ENCODE measurements around the gene PCDHB9.
"Not testable (repeated sequence)": the region's sequence is repeated elsewhere in the genome, so short reads cannot be mapped to it uniquely, and the experiment has no call there.

Gene PCDHB9

DNA sequence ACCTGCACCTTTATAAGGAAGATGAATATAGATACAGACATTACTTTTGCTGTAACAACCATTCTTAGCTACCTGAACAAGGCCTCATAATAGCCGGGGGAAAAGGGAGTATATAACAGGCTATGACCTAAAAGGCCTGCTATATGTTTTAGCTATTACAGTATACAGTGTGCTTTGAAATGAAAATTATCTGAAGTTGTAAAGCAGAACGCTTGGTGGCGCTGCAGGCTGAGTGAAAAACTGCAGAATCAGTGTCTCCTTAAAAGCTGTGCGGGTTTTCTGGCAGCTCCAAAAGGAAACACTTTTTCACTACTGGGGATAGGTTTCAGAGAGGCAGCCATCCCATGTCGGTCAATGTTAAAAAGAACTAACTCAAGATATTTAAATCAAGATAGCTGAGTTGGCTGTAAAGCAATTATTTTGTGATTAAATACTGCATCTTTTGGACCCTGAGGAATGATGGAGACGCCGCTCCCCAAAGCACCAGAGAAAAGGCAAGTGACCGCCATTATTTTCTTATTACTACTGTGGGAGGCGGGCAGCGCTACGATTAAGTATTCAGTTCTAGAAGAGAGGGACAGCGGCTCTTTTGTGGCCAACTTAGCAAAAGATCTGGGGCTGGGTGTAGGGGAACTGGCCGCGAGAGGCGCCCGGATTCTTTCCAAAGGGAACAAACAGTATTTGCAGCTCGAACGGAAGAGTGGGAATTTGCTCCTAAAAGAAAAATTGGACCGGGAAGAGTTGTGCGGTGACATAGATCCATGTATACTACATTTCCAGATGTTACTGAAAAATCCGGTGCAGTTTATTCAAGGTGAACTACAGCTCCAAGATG, 31.2 kb upstream of the PCDHB9 start:
- H3K4me1 ChIP-seq: no peaks in the 10 kb centered on the region

DNA sequence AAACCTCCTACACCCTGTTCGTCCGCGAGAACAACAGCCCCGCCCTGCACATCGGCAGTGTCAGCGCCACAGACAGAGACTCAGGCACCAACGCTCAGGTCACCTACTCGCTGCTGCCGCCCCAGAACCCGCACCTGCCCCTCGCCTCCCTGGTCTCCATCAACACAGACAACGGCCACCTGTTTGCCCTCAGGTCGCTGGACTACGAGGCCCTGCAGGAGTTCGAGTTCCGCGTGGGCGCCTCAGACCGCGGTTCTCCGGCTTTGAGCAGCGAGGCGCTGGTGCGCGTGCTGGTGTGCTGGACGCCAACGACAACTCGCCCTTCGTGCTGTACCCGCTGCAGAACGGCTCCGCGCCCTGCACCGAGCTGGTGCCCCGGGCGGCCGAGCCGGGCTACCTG, 29.6 kb upstream of the PCDHB9 start:
- not testable (repeated sequence) for H3K36me3 ChIP-seq; H3K4me1 ChIP-seq; H3K27me3 ChIP-seq; DNase-seq; H3K9me3 ChIP-seq; H3K4me3 ChIP-seq (ENCODE audit: low read depth, low read length)

More for the DNA sequence above, 31.2 kb upstream of the PCDHB9 start:
- peak; percentile 58 for TF ChIP-seq CTCF (IDR thresholded peaks at IDR 0.05; ENCODE audit: low read depth, low read length)
- H3K4me3 ChIP-seq (ENCODE audit: low read depth, low read length): no peak overlapping the region
- H3K27me3 ChIP-seq: no peaks in the 10 kb centered on the region
- no peak for DNase-seq
- H3K36me3 ChIP-seq: no peaks in the 10 kb centered on the region
- H3K9me3 ChIP-seq: no peaks in the 10 kb centered on the region

DNA sequence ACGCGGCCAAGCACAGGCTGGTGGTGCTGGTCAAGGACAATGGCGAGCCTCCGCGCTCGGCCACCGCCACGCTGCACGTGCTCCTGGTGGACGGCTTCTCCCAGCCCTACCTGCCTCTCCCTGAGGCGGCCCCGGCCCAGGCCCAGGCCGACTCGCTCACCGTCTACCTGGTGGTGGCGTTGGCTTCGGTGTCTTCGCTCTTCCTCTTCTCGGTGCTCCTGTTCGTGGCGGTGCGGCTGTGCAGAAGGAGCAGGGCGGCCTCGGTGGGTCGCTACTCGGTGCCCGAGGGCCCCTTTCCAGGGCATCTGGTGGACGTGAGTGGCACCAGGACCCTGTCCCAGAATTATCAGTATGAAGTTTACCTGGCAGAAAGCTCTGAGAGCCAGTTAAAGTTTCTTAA, 29.1 kb upstream of the PCDHB9 start:
- not testable (repeated sequence) for H3K27me3 ChIP-seq; DNase-seq; H3K36me3 ChIP-seq; H3K4me3 ChIP-seq (ENCODE audit: low read depth, low read length); H3K4me1 ChIP-seq; H3K9me3 ChIP-seq

GRCh38 chr5:141172381-141173204, 14.4 kb upstream of the PCDHB9 start, which contains the start of gene PCDHB7:
Gene PCDHB7, plus strand, starts transcription at chr5:141172644. Its CDS starts 192 bp downstream, at chr5:141172836.
- peak; percentile 57 for DNase-seq
- Histone ChIP-seq H3K36me3 (no peaks in the 10 kb centered on the region), H3K27me3 (no peaks in the 10 kb centered on the region; the same call in none of the 2 replicates), H3K4me1 (no peaks in the 10 kb centered on the region), H3K4me3 (ENCODE audit: low read depth, low read length) (no peak within 1 kb of the TSS; the same call in 1 of the 2 replicates), H3K9me3 (no peaks in the 10 kb centered on the region; the same call in 1 of the 2 replicates)
- TF ChIP-seq CTCF (IDR thresholded peaks at IDR 0.05; ENCODE audit: low read depth, low read length): peak; percentile 89

GRCh38 chr5:141174291-141175104, 12.5 kb upstream of the PCDHB9 start:
- not testable (repeated sequence) for H3K4me1 ChIP-seq; DNase-seq; H3K4me3 ChIP-seq (ENCODE audit: low read depth, low read length); H3K36me3 ChIP-seq; H3K27me3 ChIP-seq; H3K9me3 ChIP-seq

- Histone ChIP-seq H3K4me3 (ENCODE audit: low read depth, low read length) (no peak overlapping the region), H3K27me3 (no peaks in the 10 kb centered on the region), H3K4me1 (no peaks in the 10 kb centered on the region), H3K36me3 (no peaks in the 10 kb centered on the region), H3K9me3 (no peaks in the 10 kb centered on the region; the same call in 1 of the 2 replicates)
- DNase-seq: no peak
- no peak for TF ChIP-seq CTCF (IDR thresholded peaks at IDR 0.05; ENCODE audit: low read depth, low read length)
Observed at GRCh38 chr5:141175933-141176332, 11.0 kb upstream of the PCDHB9 start.

GRCh38 chr5:141177577-141178191, 9.3 kb upstream of the PCDHB9 start, which contains the start of gene PCDHB8:
Gene PCDHB8, plus strand, starts transcription at chr5:141177790. Its CDS starts 245 bp downstream, at chr5:141178035.
- H3K36me3 ChIP-seq, H3K27me3 ChIP-seq, H3K9me3 ChIP-seq, H3K4me1 ChIP-seq: not testable (repeated sequence)
- DNase-seq: peak; percentile 72
- peak; percentile 63 for TF ChIP-seq CTCF (IDR thresholded peaks at IDR 0.05; ENCODE audit: low read depth, low read length)
- H3K4me3 ChIP-seq (ENCODE audit: low read depth, low read length): peak within 1 kb of the TSS; percentile 11; the same call in 1 of the 2 replicates

DNA sequence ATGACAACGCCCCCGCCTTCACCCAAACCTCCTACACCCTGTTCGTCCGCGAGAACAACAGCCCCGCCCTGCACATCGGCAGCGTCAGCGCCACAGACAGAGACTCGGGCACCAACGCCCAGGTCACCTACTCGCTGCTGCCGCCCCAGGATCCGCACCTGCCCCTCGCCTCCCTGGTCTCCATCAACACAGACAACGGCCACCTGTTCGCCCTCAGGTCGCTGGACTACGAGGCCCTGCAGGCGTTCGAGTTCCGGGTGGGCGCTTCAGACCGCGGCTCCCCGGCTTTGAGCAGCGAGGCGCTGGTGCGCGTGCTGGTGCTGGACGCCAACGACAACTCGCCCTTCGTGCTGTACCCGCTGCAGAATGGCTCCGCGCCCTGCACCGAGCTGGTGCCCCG, 7.6 kb upstream of the PCDHB9 start:
- H3K27me3 ChIP-seq; H3K36me3 ChIP-seq; H3K9me3 ChIP-seq; H3K4me1 ChIP-seq; H3K4me3 ChIP-seq (ENCODE audit: low read depth, low read length); DNase-seq: not testable (repeated sequence)

DNA sequence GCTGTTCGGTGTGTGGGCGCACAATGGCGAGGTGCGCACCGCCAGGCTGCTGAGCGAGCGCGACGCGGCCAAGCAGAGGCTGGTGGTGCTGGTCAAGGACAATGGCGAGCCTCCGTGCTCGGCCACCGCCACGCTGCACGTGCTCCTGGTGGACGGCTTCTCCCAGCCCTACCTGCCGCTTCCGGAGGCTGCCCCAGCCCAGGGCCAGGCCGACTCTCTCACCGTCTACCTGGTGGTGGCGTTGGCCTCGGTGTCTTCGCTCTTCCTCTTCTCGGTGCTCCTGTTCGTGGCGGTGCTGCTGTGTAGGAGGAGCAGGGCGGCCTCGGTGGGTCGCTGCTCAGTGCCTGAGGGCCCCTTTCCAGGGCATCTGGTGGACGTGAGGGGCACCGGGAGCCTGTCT, 7.1 kb upstream of the PCDHB9 start:
- H3K36me3 ChIP-seq; H3K27me3 ChIP-seq; H3K9me3 ChIP-seq; H3K4me3 ChIP-seq (ENCODE audit: low read depth, low read length); H3K4me1 ChIP-seq; DNase-seq: not testable (repeated sequence)
